ENCODE data around the gene B4GALNT2.

DNA sequence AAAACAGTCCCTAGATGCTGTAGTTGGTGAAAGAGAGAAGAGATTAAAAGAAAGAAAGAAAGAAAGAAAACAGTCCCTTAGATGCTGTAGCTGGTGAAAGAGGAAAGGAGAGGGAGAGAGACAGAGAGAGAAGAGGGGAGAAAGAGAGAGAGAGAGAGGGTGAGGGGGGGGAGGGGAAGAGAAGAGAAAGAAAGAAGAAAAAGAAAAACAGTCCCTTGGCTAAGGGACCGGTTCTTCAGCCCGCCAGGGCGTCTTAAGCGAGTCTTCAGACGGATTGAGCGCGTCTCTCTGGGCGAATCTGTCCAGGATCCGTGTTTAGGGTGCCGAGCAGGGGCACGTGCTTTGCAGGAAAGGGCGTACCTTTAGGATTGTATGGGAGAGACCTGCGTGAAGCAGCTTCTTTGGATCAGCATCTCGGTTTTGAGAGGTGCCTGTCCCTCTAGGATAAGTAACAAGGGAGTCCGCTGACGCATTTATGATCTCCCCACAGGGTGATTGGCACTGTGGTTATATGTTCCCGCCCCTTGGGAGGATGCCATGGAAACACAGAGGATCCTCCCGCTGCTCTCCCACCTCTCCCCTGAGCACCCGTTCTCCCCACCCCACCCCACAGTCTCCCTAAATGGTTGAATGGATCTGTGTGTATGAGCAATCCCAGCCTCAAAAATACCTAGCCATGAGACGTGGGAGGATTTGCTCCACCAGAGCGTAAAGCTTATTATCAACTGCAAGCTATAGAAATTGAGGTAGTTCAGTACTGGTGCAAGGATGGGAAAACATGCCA lies 61.1 kb downstream of the B4GALNT2 start:
- TF ChIP-seq, protein P1, sequence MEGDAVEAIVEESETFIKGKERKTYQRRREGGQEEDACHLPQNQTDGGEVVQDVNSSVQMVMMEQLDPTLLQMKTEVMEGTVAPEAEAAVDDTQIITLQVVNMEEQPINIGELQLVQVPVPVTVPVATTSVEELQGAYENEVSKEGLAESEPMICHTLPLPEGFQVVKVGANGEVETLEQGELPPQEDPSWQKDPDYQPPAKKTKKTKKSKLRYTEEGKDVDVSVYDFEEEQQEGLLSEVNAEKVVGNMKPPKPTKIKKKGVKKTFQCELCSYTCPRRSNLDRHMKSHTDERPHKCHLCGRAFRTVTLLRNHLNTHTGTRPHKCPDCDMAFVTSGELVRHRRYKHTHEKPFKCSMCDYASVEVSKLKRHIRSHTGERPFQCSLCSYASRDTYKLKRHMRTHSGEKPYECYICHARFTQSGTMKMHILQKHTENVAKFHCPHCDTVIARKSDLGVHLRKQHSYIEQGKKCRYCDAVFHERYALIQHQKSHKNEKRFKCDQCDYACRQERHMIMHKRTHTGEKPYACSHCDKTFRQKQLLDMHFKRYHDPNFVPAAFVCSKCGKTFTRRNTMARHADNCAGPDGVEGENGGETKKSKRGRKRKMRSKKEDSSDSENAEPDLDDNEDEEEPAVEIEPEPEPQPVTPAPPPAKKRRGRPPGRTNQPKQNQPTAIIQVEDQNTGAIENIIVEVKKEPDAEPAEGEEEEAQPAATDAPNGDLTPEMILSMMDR (IDR thresholded peaks at IDR 0.05; ENCODE audit: borderline replicate concordance, extremely low read depth, low read length, poor library complexity, severe bottlenecking), result no peak
- no peak for TF ChIP-seq EZH2 (IDR thresholded peaks at IDR 0.05; ENCODE audit: borderline replicate concordance, low read depth, low read length, severe bottlenecking)

Data from DND-41 (cell line).